T47D (cell line): ENCODE results near the gene UBE2F.
A peak's percentile ranks its signal among the peaks of the same experiment; 100 is the strongest.

Source experiments
- DNase-seq, 2 experiments: peaks; one replicate each; pipeline versions ENCODE4 v3.0.0 to v3.0.0-alpha.2; 2011 to 2012; ENCODE audit warnings: low read depth in 1 of 2, low spot score in 1 of 2
- JUND ChIP-seq: IDR thresholded peaks from 2 replicates; pipeline ENCODE4 v1.6.1; 2012; ENCODE audit warnings: low read depth
- in situ Hi-C: cut with HindIII; loops from 2 replicates; pipeline ENCODE4 v1.10.0; 2016; ENCODE audit warnings: low sequenced_read_pairs, low pct_unique_long_range_greater_than_20kb

The UBE2F gene

DNA sequence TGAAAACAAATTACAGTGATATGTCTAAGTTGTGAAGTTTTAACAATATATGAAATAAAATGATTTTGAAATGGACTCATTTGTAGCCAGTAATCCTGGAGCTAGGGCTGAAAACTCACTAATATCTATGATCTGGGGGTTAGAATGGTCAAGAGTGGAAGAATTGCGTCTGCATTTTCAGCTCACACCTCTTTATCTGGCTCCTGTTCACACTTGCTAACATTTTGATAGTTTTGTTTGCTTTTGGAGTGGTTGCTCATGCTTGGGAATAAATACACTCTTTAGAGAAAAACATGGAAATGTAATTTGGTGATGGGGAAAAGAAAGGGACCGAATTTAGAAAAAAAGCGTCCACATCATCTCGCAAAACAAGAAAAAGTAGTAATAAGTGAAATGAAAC lies 30.7 kb downstream of the UBE2F start:
- in situ Hi-C loops, result no loop called here
- no peak for TF ChIP-seq JUND
- DNase-seq, result no peak

- no peak for TF ChIP-seq JUND
- no peak for DNase-seq
- in situ Hi-C loops, result no loop called here
Observed at GRCh38 chr2:237998530-237998929, 31.7 kb downstream of the UBE2F start.

GRCh38 chr2:238003234-238004031 lies 36.6 kb downstream of the UBE2F start:
- in situ Hi-C loops, result no loop called here
- no peak for TF ChIP-seq JUND
- no peak for DNase-seq

DNA sequence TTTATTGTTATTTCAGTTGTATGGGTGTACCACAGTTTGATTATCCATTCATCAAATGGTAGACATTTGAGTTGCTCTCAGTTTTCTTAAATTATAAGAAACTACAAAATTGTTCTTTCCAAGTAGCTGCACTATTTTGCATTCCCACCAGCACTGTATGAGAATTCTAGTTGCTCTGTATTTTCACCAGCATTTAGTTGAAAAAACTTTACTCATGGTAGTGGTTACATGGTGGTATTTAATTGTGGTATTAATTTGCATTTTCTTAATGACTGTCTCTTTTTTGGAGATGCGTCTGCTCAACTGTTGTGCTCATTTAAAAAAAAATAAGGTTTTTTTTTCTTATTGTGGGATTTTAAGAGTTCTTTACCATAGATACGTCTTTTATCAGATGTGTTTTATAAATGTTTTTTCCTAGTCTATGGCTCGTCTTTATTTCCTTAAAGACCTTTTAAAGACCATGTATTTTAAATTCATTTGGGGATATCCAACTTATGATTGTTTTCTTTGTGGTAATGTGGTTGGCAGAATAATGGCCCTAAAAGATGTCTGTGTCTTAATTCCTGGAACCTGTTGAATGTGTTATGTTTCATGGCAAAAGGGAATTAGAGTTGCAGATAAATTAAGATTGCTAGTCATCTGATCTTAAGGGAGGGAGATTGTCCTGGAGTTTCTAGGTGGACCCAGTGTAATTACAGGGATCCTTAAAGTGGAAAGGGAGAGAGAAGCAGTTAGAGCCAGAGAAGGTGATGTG lies 37.4 kb downstream of the UBE2F start:
- in situ Hi-C loops, result no loop called here
- DNase-seq, result no peak
- no peak for TF ChIP-seq JUND

GRCh38 chr2:238005528-238005927 lies 38.7 kb downstream of the UBE2F start:
- DNase-seq, result no peak
- no peak for TF ChIP-seq JUND
- in situ Hi-C loops, result no loop called here

DNA sequence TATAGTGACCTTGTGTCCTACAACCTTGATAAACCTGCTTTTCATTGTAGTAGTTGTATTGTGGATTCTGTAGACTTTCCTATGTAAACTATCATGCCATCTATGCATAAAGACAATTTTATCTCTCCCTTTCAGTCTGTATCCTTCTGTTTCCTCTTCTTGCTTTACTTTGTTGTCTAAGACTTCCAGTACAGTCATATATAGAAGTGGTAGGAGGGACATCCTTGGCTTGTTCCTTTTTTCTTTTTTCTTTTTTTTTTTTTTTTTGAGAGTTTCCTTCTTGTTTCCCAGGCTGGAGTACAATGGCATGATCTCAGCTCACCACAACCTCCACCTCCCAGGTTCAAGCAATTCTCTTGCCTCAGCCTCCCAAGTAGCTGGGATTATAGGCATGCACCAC lies 39.7 kb downstream of the UBE2F start:
- in situ Hi-C loops, result no loop called here
- TF ChIP-seq JUND, result no peak
- DNase-seq, result no peak

GRCh38 chr2:238007924-238008323 lies 41.1 kb downstream of the UBE2F start:
- TF ChIP-seq JUND, result no peak
- in situ Hi-C loops, result no loop called here

DNA sequence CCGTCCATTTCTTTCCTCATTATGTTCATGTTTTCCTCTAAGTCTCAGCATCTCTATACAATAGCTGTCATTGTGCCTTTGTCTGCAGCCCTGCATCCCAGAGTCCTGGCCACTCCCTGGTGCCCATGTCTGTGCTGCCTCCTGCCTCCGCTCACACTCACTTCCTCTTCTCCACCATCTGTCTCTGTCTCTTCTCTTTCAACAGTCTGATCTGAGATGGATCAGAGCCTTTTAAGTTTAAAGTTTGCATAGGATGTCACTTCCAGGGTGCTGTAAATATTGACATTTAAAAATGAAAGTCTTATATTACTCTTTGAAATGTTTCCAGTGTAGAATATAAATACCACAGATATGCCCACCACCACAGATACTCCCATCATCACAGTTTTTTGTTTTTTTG lies 42.7 kb downstream of the UBE2F start:
- no peak for DNase-seq
- no peak for TF ChIP-seq JUND
- in situ Hi-C loops, result no loop called here

More at GRCh38 chr2:238007924-238008323, 41.1 kb downstream of the UBE2F start:
- DNase-seq, result no peak

DNA sequence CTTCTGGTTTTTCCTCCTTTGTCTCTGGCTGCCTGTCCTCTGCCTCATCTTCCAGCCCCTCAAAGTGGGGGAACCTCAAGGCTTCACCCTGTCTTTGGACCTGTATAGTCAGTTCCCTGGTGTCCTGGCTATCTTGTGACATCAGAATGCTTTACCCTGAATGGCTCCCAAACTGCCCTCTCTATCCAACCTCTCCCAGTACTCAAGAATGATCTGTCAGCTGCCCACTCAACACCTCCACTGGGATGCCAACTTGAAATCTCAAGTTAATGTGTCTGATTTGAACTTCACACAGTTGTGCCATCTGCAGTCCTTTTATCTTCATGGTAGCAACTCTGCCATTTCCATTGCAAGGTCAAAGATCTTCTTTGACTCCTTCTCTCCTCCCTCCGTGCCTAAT lies 43.8 kb downstream of the UBE2F start:
- no peak for DNase-seq
- no peak for TF ChIP-seq JUND
- in situ Hi-C loops, result no loop called here

DNA sequence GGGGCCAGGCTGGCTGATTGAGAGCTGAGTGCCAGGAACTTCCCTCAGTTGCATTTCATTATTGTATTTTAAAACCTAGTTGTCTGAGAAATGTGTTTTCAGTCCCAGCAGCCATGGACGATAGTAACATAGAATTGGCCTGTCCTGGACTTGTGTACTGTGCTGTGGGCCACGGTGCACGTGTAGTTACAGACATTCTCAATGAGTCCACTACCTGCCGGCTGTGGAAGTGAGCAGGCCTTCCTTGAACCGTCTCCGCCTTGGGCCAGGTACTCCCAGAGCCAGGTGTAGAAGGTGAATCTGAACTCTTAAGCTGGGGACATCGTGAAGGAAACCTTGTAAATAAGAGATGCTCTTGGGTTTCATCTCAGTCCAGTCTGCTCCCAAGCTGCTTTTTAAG lies 47.0 kb downstream of the UBE2F start:
- DNase-seq, result no peak
- no peak for TF ChIP-seq JUND
- in situ Hi-C loops, result no loop called here

GRCh38 chr2:238015705-238016104 lies 48.9 kb downstream of the UBE2F start:
- in situ Hi-C loops, result no loop called here
- no peak for DNase-seq
- TF ChIP-seq JUND, result no peak

- TF ChIP-seq JUND, result no peak
- DNase-seq, result no peak
- in situ Hi-C loops, result no loop called here
Observed at GRCh38 chr2:238016526-238016925, 49.7 kb downstream of the UBE2F start.

DNA sequence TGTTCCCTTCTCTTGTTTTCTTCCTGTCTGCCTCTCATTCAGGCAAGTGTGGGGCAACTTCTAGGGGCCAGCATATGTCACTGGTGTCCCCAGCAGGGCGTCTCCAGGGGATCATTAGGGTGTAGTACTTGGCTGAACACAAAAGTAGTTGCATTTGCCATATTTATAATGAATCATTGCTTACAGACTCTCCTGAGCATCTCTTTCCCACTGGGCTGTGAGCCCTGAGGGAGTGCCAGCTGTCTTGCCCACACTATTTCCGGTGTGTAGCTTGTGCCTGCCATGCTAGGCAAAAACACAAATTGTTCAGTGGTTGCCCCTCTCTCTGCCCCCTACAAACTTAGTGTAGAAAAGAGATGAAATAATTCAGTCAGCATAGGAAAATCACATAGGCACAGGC lies 53.1 kb downstream of the UBE2F start:
- no peak for TF ChIP-seq JUND
- in situ Hi-C loops, result no loop called here

DNA sequence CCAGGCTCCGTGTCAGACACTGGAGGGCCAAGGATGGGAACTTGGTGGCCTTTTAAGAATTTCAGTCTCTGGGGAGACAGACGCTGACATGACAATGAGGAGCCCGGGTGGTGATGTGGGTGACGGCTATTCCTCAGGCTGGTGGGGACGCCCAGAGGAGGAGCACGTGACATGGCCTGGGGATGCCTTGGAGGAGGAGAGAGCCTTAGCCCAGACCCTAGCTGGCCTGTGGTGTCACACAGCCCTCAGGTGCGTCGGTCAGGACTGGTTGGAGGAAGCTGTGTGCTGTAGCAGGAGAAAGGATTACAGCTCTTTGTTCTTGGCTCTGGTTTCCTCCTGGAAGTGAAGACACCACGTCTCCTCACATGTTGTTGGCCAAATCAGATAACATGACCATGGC lies 54.0 kb downstream of the UBE2F start:
- in situ Hi-C loops, result no loop called here
- DNase-seq, result peak in 1 of 2 experiments; percentile 23

More for the DNA sequence above, 53.1 kb downstream of the UBE2F start:
- DNase-seq, result no peak

More for the DNA sequence above, 54.0 kb downstream of the UBE2F start:
- TF ChIP-seq JUND, result no peak
